Measurements from ENCODE around the gene SNED1. TPM values are rescaled to one million over a fixed set of nuclear protein-coding genes. Genes with fewer than 3 reads are reported as not detected.
A peak's percentile ranks its signal among the peaks of the same experiment; 100 is the strongest.

Gene SNED1
- total and polyA plus RNA-seq, 12 donors: 3.9 to 12.7 (median 6.3) TPM

DNA sequence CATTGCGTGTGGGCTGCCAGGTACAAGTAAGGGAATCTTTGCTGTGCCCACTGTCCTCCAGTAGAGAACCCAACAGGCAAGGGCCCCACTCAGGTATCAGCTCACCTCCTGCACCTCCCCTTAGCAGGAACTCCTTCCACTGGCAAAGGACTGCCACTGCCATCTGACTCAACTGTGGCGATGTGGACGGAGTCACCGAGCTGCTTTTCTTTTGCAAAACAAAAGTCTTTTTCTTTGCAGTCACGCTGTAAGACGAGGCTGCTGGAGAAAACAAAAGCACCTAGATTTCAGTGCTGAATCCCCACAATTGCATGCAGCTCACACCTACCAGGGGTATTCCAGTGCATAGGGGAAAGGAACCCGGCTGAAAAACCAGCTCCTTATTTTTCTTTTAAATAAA, 95.8 kb downstream of the SNED1 start:
- H3K27me3 ChIP-seq: no peaks in the 10 kb centered on the region
- peaks cover 0 to 100% (median 59%) of the 10 kb centered on the region in 9 donors for H3K36me3 ChIP-seq
- DNase-seq: no peak
- ATAC-seq: no peak
- no peak for TF ChIP-seq CTCF (IDR thresholded peaks at IDR 0.05)
- intact Hi-C loops (cut with DNase I): loop anchor here in 1 of 10 donors (10.0 kb wide), 1 partner anchor 131 kb away; no protein-coding TSS in a partner anchor
- H3K4me3 ChIP-seq: no peak overlapping the region
- 93 to 94% methylated on average over 7 of the region's 7 CpGs for WGBS, 2 donors
- no peaks in the 10 kb centered on the region for H3K9me3 ChIP-seq
- H3K27ac ChIP-seq: no peak overlapping the region
- H3K4me1 ChIP-seq: no peaks in the 10 kb centered on the region

GRCh38 chr2:241094924-241095420, 96.6 kb downstream of the SNED1 start:
- no peak for TF ChIP-seq CTCF (IDR thresholded peaks at IDR 0.05)
- Histone ChIP-seq H3K9me3 (no peaks in the 10 kb centered on the region), H3K4me3 (no peak overlapping the region), H3K36me3 (peaks cover 0 to 100% (median 65%) of the 10 kb centered on the region in 9 donors), H3K4me1 (peaks cover 0 to 2% (median 0%) of the 10 kb centered on the region in 9 donors), H3K27ac (no peak overlapping the region), H3K27me3 (no peaks in the 10 kb centered on the region)
- ATAC-seq (peak in 2 of 8 donors; percentile 19 to 56), DNase-seq (no peak)
- intact Hi-C loops (cut with DNase I): loop anchor here in 1 of 10 donors (10.0 kb wide), 1 partner anchor 130 kb away; no protein-coding TSS in a partner anchor
- 83 to 89% methylated on average over 5 to 6 of the region's 6 CpGs for WGBS, 2 donors

- intact Hi-C loops (cut with DNase I): loop anchor here in 1 of 10 donors (10.0 kb wide), 1 partner anchor 129 kb away; no protein-coding TSS in a partner anchor
Measured at GRCh38 chr2:241095594-241096290, 97.3 kb downstream of the SNED1 start.

GRCh38 chr2:241096979-241097378, 98.6 kb downstream of the SNED1 start:
- Histone ChIP-seq H3K4me1 (peaks cover 6 to 19% (median 13%) of the 10 kb centered on the region in 9 donors), H3K9me3 (no peaks in the 10 kb centered on the region), H3K36me3 (peaks cover 0 to 86% (median 50%) of the 10 kb centered on the region in 9 donors), H3K27ac (no peak overlapping the region), H3K4me3 (no peak overlapping the region), H3K27me3 (no peaks in the 10 kb centered on the region)
- no peak for ATAC-seq
- WGBS, 2 donors: 88 to 89% methylated on average over 8 of the region's 8 CpGs
- TF ChIP-seq CTCF (IDR thresholded peaks at IDR 0.05): no peak
- intact Hi-C loops (cut with DNase I): loop anchor here in 1 of 10 donors (10.0 kb wide), 1 partner anchor 128 kb away; no protein-coding TSS in a partner anchor
- no peak for DNase-seq

More at GRCh38 chr2:241095594-241096290, 97.3 kb downstream of the SNED1 start:
- H3K4me1 ChIP-seq: peaks cover 0 to 10% (median 4%) of the 10 kb centered on the region in 9 donors
- H3K9me3 ChIP-seq: no peaks in the 10 kb centered on the region
- no peak for TF ChIP-seq CTCF (IDR thresholded peaks at IDR 0.05)
- WGBS, 2 donors: 87 to 89% methylated on average over 14 of the region's 14 CpGs
- no peak for ATAC-seq
- H3K27me3 ChIP-seq: no peaks in the 10 kb centered on the region
- no peak for DNase-seq
- peaks cover 0 to 98% (median 62%) of the 10 kb centered on the region in 9 donors for H3K36me3 ChIP-seq
- no peak overlapping the region for H3K27ac ChIP-seq
- no peak overlapping the region for H3K4me3 ChIP-seq
